GM21717 (cell line): ENCODE results near the gene EFCAB14.
"Not testable (repeated sequence)": the region's sequence is repeated elsewhere in the genome, so short reads cannot be mapped to it uniquely, and the experiment has no call there.

Experiments
- ATAC-seq: cut with Tn5 transposase; IDR thresholded peaks from one replicate; pipeline ENCODE4 v1.9.1; 2021; ENCODE audit warnings: mild to moderate bottlenecking, moderate library complexity; ENCODE audit not compliant: unreplicated experiment

Gene EFCAB14, protein sequence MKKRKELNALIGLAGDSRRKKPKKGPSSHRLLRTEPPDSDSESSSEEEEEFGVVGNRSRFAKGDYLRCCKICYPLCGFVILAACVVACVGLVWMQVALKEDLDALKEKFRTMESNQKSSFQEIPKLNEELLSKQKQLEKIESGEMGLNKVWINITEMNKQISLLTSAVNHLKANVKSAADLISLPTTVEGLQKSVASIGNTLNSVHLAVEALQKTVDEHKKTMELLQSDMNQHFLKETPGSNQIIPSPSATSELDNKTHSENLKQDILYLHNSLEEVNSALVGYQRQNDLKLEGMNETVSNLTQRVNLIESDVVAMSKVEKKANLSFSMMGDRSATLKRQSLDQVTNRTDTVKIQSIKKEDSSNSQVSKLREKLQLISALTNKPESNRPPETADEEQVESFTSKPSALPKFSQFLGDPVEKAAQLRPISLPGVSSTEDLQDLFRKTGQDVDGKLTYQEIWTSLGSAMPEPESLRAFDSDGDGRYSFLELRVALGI

DNA sequence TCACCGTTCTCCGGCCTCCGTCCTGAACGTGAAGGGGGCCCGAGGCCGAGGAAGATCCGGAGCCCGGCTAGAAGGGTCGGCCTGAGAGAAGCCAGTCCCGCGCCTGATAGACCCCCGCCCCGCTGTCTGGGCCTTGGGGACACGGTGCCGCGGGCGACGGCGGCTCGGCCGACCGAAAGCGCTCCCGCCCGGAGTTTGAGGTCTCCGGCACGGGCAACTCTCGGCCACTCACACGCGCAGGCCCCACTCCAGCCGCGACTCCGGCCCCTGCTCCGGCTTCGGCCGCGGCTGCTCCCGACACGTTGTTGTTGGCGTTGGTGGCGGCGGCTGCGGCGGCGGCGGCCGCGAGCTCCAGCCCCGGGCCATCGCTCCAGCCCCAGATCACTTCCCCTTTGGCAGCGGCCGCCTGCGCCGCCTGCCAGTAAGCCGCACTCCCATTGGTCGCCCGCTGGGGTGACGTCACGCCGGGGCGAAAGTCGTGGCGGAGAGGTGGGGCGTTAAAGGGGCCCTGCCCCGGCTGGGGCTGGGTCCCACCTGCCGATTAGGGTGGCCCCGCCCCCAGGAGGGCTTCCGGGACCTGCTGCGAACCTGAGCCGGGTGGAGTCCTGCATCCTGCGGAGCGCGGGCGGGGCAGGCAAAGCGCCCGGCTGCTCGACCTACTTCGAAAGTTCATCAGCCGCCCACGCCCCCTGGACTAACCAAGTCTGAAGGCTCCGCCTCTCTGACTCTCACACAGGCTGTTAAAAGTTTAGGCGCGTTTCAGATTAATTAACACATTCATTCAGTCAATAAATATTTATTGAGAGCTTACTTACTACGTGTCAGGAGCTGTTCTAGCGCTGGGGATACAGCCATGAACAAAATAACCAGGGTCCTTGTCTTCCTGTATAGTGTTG is at the start of gene EFCAB14:
EFCAB14 (minus strand) TSS at position 388 of the 896 bp plus-strand sequence. CDS start 1,027 bp downstream, outside the sequence.
- peak; percentile 96 for ATAC-seq

DNA sequence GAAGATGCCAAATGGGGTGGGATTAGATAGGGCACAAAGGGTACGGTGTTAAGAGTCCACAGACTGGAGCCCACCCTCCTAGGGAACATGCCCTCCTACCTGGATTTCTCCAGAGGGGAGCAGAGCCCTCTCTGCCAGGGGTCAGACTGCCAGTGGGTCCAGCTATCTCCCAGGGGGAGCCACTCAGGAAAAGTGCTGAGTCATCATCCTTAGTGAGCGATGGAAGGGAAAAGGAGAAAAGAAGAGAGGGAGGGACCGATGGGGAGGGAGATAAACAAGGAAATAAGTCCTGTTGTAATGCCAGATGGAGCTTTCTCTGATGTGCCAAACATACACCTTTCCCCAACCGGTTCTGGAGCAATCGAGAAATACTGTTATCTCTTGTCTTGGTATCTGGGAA is 49.5 kb upstream of the EFCAB14 start:
- ATAC-seq: no peak

GRCh38 chr1:46767649-46768282 is 48.9 kb upstream of the EFCAB14 start:
- no peak for ATAC-seq

DNA sequence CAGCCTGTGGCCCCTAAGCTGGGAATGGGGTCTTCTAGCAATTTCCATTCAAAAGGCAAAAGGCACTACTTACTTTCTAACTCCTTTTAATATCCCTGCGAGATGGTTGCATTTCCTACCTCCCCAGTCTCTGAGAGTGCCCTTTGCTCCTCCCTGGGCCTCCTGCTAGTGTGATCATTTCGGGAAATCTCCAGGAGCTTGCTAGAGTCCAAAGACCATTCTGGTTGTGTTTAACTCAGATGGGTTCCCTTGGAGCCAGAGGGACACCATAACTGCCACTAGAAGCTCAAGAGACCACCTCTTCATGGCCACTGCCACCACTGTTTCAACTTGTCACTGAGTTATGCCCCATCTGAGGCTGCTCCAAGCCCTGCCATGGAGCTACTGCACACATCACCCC is 45.5 kb upstream of the EFCAB14 start:
- ATAC-seq: no peak

DNA sequence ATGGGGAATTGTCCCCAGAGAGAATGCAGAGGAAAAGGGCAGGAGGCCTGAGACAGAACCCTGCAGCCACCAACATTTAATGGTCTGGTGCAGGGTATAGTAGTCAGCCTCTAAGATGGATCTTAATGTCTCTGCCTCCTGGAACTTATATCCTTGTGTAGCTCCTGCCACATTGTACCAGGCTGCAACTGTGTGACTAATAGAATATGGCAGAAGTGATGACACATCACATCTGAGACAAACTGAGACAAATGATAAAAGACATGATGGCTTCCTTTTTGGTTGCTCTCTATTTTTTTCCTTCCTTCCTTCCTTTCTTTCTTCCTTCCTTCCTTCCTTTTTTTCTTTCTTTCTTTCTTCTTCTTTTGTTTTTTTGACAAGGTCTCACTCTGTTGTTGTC is 42.8 kb upstream of the EFCAB14 start:
- ATAC-seq: no peak

DNA sequence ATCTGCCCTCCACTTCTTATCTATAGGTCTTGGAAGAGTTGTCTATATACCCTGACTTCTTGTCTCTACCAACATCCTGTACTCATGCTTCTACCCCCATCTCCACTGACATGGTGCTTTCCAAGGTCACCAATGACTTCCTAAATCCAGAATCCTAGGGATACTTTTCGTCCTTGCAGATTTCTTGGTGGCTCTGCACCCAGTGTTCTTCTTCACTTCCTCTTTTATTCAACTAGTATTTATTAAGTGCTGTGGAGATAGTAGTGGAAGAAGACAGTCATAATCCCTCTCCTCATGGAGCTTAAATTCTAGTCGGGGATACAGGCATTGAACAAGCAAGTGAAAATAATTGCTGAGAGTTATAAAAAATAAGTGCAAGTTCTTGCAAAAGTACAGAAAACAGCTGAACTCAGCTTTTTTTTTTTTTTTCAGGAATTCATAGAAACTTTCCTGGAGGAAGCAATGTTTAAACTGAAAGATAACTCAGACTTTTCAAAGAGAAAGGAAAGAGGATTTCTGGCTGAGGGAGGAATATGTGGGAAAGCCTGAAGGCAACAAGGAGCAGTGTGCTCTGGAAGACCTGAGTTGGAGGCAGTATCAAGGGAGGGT is 41.7 kb upstream of the EFCAB14 start:
- no peak for ATAC-seq

DNA sequence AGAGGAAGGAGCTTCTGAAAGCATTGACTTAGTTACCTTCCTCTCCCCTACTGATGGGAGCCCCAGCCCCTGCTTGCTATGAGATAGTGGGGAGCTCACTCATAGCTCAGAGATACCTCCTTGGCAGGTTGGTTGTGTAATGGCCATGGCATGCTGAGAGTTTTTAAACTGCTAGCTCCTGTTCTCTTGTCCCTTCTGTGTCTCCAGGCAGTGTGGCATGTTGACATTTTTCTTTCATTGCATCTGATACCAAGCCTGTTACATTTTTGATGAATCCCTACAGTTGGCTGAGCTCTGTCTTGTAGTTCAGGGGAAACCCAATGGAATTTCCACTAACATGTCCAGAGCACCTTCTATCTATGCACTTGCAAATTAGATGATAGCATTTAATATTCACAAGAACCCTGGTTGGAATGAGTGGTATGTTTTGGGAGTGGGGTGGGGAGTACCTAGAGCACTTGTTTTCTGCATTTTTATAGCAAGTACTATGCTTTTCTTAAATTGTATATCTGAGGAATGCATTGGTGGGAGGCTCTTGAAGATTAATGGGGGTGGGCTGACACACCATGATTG is 39.1 kb upstream of the EFCAB14 start:
- no peak for ATAC-seq

- no peak for ATAC-seq
Observed at GRCh38 chr1:46757247-46757955, 38.5 kb upstream of the EFCAB14 start.

DNA sequence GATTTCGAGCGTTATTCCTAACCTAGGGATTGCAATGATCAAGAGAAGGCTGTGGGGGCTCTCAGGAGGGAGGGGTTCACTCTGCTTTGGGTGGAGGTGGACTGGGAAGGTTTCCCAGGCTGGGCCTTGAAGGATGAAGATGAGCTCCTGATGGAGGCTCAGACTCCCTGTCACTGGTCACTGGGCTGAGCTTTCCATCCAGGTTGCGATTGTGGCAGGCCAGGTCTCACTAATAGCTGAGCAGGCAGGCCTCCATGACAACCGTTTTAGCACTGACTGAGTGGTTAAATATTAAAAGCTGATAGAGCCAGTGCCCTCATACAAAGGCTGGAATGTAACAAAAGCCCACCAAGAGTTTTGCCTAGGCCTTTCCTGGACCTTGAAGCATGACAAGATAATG is 36.2 kb upstream of the EFCAB14 start:
- ATAC-seq: no peak

DNA sequence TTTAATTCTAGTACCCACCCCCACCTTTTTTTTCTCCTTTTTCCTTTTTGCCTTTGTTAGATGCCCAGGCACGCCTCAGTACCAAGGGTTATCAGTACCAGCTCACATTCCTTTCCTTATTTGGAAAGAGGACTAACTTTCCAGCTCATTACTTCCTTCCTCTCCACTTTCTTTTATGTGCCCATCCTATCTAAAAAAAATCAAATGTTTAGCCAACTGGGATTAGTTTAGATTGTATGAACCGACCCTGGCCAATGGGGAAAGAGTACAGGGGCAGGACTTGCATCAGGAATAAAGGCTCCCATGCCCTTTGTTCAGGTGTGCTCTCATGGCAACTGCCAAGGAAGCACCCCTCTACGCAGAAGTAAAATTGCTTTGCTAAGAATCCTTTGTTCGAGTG is 35.8 kb upstream of the EFCAB14 start:
- ATAC-seq: not testable (repeated sequence)

GRCh38 chr1:46753985-46754384 is 35.1 kb upstream of the EFCAB14 start:
- ATAC-seq: no peak

DNA sequence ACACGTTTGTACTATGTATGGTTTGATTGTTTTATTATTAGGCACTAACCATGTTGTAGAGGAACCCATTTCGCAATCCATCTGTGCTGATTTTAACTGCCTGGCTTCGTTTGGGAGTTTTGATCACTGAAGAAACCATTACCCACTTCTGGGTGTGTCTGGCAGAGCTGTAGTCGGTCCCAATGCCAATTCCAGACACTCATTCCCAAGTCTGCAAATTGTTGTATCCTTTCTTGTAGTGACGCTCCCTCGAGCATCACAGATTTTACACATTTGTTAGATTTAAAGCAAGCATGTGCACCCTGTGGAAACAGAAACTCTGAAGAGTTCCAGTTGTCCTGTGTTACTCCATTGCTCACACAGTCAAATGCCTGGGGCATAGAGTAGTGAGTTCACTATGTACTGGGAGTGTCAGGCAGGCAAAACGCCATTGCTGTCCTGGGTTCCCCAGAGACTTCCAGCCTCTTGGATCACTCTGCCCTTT is 31.0 kb upstream of the EFCAB14 start:
- no peak for ATAC-seq

DNA sequence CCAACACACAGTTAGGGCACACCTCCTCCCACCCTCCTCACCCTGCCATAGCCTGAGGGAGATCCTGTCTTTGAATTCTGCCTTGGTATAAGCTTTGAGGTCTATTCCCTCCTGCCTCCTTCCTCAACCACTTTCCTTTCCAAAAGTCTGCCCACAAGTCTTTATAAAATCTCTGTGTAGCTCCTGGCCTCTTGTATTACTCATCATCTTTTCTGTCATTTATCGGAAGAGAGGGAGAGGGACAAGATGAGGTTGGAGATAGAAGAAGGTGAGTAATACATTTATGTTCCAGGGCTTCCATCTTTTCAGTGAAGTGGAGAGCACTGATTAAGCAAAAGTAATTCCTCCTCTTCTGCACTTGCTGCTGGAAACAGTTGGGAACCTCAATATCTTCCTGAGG is 30.5 kb upstream of the EFCAB14 start:
- ATAC-seq: no peak

GRCh38 chr1:46747683-46748288 is 28.9 kb upstream of the EFCAB14 start:
- ATAC-seq: no peak

DNA sequence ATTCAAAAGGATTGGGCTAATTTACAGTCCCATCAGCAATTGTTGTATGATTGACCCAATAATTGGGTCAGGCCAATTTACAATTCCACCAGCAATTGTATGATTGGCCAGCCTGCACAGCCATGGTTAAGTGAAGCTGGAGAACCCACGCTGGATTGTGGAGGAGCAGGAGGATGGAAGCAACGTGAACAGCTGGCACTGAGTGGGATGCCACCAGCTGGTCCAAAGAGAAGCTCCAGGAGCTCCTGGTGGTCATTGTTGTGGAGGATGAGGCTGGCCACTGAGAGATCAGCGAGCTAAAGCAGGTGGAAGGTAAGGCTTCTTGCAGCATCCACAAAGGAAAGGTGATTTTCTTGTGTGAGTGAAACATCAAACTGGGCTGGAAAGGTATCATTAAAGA is 23.2 kb upstream of the EFCAB14 start:
- no peak for ATAC-seq

- ATAC-seq: no peak
Observed at GRCh38 chr1:46735708-46736324, 16.9 kb upstream of the EFCAB14 start.

DNA sequence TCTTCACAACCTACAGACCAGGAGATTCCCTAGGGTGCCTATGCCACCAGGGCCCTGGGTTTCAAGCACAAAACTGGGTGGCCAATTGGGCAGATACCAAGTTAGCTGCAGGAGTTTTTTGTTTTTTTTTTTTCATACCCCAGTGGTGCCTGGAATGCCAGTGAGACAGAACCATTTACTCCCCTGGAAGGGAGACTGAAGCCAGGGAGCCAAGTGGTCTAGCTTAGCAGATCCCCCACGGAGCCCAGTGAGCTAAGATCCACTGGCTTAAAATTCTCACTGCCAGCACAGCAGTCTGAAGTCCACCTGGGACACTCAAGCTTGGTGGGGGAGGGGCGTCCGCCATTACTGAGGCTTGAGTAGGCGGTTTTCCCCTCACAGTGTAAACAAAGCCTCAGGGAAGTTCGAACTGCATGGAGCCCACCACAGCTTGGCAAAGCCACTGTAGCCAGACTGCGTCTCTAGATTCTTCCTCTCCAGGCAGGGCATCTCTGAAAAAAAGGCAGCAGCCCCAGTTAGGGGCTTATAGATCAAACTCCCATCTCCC is 9.5 kb upstream of the EFCAB14 start:
- ATAC-seq: not testable (repeated sequence)

DNA sequence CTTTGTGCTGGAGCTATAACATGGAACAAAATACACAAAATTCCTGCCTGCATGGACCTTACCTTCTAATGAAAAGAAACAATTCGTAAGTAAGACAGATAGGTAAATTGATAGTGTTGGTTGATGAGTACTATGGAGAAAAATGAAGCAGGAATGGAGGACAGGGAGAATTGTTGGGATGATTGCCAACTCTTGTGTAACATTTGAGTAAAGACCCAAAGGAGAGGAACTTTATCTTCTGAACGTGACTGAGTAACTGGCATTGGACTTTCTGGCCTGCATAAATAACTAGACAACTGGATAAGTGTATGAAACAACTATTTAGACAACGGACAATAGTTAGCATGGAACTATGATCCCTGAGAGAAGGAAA is 6.8 kb upstream of the EFCAB14 start:
- ATAC-seq: no peak
